Activated CD8-positive, alpha-beta memory T cell treated with anti-CD3 and anti-CD28 coated beads, Interleukin-2, amount 50 U/mL, for 24 hours (primary cell): ENCODE data around the gene COMMD10.
"Not testable (repeated sequence)": the region's sequence is repeated elsewhere in the genome, so short reads cannot be mapped to it uniquely, and the experiment has no call there.

ENCODE experiments used
- DNase-seq: peaks from one replicate; pipeline ENCODE4 v3.0.0-alpha.2; 2020; ENCODE audit errors: extremely low read depth

The COMMD10 gene

GRCh38 chr5:116097301-116097700 lies 12.5 kb downstream of the COMMD10 start:
- no peak for DNase-seq

DNA sequence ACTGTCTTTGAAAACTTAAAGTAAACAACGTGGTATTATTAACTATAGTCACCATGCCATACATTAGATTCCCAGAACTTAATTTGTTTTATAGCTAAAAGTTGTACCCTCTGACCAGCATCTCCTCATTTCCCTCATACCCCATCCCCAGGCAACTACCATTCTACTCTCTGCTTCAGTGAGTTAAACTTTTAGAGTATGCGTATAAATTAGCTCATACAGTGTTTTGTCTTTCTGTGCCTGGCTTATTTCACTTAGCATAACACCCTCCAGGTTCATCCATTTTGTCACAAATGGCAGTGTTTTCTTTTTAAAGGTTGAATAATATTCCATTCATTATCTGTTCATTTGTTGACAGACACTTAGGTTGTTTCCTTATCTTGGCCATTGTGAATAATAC lies 14.2 kb downstream of the COMMD10 start:
- DNase-seq, result no peak

- not testable (repeated sequence) for DNase-seq
These were observed 20.1 kb downstream of the COMMD10 start for GRCh38 chr5:116104941-116105340.

- DNase-seq, result no peak
These were observed 30.3 kb downstream of the COMMD10 start for GRCh38 chr5:116115163-116115562.

DNA sequence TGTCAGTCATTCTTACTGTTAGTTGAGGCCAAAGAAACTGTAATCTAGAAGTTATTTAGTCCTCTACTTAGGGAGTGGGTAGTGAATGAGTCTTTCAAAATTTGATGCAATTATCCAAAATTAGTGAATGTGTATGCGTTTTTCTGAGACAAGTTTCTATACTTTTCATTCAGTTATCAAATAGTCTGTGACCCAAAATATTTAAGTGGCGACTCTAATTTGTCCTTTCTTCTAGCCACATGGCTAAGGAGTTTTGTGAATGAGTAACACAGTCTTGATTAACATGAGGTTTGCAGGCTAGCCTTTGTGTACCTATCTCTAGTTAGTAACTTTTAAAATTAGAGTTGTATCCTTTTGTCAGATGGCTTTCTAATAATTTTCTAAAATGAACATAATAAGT lies 45.6 kb downstream of the COMMD10 start:
- DNase-seq, result no peak

- no peak for DNase-seq
These were observed 46.2 kb downstream of the COMMD10 start for GRCh38 chr5:116130976-116131375.

- DNase-seq, result no peak
These were observed 48.5 kb downstream of the COMMD10 start for GRCh38 chr5:116133281-116133680.

DNA sequence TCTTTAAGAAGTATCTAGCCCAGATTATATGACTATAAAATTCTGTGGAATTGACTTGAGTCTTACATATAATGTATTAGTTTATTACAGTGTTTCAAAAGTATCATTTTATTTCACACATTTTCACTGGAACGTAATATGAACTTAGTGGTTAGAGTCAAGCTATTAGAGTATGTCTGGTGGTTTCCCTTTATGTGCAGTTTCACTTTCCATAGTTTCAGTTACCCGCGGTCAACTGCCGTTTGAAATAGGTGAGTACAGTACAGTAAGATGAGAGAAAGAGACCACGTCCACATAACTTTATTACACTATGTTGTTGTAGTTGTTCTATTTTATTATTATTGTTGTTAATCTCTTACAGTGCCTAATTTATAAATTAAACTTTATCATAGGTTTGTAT lies 50.5 kb downstream of the COMMD10 start:
- no peak for DNase-seq

GRCh38 chr5:116137544-116138378 lies 52.9 kb downstream of the COMMD10 start:
- no peak for DNase-seq

GRCh38 chr5:116142495-116142894 lies 57.7 kb downstream of the COMMD10 start:
- DNase-seq, result no peak

- no peak for DNase-seq
These were observed 59.3 kb downstream of the COMMD10 start for GRCh38 chr5:116144103-116144502.

GRCh38 chr5:116144991-116145390 lies 60.2 kb downstream of the COMMD10 start:
- DNase-seq, result no peak

DNA sequence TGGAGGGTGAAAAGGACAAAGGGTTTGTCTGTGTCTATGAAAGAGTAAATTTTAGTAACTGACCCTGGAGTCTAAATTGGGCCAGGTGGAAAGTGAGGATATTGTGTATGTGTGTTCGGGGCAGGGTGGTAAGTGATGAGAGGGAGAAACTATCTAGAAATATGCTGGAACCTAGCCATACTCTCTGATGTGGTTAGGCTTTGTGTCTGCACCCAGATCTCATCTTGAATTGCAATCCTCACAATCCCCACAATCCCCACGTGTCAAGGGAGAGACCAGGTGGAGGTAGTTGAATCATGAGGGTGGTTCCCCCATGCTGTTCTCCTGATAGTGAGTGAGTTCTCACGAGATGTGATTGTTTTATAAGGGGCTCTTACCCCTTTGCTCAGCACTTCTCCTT lies 60.6 kb downstream of the COMMD10 start:
- no peak for DNase-seq

DNA sequence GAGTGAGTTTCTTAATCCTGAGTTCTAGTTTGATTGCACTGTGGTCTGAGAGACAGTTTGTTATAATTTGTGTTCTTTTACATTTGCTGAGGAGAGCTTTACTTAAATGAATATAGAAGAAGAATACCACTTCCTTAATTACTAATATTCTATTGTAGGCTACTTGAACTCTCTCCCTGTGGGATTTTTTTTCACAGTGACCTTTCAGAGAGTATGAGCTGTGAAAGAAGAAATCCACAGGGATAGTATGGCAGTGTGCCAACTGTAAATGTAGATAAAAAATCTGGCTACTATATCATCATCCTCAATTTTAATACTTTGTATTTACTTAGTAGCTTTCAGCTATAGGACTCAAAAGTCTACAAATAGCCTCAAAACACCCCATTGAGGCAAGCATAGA lies 67.3 kb downstream of the COMMD10 start:
- DNase-seq, result no peak

DNA sequence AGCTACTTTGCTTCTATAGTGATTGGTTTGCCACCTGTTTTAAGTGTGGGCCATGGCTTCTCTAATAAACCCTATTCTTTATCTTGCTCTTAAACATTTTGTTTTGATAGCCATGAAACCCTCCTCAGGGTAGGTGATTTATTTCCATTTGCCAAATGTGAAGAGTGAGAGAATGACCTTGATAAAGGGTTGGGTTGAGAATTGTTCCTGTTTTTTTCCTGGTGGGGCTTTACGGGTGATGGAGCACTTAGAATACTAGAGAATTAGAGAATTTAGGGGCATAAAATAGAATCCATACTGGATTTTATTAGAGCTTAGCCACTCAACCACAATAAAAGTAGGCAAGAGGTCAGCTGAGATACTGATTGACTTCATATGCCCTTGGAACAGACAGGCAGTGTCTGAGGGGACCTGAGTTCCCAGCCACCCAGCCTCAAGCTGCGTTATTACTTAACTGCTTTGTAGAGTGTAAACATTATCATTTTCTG lies 68.9 kb downstream of the COMMD10 start:
- DNase-seq, result no peak

- DNase-seq, result no peak
These were observed 69.4 kb downstream of the COMMD10 start for GRCh38 chr5:116154252-116154651.

DNA sequence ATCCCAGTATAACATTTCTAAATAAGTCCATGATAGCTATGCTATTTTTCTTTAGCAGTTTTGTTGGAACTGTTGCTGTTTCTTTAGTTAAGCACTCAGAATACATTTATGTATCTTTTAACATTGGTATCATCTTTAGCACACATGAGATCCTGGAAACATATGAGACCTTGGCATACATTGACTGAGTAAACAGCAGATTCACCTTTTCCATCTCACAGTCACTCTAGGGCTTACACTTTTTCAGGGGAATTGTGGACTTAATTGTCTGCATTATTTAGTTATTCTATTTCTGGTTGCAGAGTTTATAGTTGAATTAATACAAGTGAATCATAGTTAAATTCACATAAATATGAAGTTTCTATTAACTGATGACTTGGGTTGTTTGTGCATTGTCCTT lies 70.1 kb downstream of the COMMD10 start:
- DNase-seq, result no peak

DNA sequence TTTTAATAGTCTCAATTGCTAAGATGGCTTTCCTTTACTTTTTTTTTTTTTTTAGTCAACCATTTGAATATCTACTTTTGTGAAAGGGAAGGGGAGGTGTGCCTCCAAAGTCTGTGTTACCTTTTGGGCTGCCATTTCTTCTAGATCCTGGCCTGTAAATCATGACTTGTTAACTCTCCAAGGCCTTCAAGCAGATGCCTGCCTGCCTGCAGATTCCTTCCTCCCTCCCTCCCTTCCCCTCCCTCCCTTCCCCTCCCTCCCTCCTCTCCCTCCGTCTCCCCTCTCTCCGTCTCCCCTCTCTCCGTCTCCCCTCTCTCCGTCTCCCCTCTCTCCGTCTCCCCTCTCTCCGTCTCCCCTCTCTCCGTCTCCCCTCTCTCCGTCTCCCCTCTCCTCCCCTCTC lies 73.1 kb downstream of the COMMD10 start:
- no peak for DNase-seq

GRCh38 chr5:116159006-116159405 lies 74.2 kb downstream of the COMMD10 start:
- no peak for DNase-seq

DNA sequence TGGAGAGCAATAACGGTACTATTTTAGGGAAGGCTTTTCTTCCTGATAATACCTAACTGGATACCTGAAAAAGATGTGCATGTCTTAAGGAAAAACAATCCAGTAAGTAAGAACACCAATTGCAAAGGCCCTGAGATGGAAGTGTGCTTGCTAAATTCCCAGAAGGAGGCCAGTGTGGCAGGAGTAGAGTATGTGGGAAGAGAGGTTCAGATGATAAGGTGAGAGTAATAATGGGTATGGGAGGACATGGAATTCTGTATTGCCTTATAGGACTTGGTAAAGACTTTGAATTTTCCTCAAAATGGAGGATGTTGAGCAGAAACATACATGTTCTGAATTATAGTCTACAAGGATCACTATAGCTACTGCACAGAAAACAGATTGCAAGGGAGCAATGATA lies 89.3 kb downstream of the COMMD10 start:
- DNase-seq, result no peak

DNA sequence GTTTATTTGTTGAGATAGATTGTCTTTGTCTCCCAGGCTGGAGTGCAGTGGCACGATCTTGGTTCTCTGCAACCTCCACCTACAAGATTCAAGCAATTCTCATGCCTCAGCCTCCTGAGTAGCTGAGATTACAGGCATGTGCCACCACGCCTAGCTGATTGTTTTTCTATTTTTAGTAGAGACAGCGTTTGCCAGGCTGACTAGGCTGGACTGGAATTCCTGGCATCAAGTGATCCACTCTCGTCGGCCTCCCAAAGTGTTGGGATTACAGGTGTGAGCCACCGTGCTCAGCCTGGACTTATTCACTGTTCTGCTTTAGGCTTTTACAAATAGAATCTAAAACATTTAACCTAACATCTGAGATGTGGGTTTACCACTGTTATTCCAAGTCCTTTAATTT lies 91.3 kb downstream of the COMMD10 start:
- no peak for DNase-seq

DNA sequence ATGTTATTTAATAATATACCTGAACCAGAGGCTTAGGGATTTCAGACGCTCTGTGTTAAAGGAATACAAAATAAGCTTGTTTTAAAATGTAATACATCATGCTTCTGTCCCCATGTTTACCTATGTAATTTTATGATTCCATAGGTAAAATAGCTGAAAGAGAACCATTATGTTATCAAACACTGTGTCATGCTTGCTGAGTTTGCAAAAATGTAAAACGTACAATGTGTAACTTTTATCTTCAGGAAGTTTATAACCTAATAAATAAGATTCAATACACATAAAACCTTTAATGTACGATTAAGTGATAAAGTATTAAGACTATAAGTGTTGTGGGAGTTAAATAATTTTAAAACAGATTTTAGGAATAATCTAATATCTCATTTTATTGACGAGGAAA lies 94.1 kb downstream of the COMMD10 start:
- no peak for DNase-seq

DNA sequence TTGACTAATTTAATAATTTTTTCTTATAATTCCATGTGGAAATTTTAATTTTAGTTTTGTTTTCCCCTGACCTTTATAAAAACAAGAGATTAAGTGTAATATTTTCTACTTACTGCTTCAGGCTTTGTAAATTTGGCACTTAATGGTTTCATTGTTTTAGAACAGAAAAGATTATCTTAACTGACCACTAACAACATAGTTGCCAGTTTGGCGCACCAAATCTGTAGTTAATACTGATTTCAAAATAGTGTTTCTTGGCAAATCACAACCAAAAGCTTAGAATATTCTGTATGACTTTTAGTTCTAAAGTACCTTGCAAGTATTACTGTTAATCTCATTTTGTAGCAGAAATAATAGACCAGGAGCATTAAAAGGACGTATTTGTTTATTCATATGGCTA lies 124.3 kb downstream of the COMMD10 start:
- DNase-seq, result no peak

DNA sequence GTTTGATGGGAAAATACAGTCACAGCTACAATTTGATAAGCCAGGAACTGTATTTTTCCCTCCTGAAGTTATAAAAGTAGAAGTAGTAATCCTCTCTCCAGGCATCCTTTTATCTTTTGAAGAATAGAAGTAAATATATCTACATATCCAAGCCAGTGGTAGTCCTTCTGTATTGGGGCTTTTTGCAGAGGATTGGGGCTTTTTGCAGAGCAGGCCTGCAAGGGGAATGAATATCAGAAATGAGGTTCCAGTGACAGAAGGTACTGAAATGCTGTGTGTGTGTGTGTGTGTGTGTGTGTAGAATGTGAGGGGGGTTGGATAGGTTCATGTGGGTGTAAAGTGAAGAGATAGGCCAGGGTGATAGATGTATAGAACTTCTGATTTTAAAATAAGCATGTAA lies 127.4 kb downstream of the COMMD10 start:
- DNase-seq, result no peak
